ENCODE measurements around the gene EMC10.

Gene EMC10

GRCh38 chr19:50450369-50451222, 25.7 kb upstream of the EMC10 start:
- H3K4me3 ChIP-seq (ENCODE audit: low read depth, low read length), result no peak overlapping the region
- TF ChIP-seq CTCF (IDR thresholded peaks at IDR 0.05; ENCODE audit: low read depth, low read length, missing control alignments), result no peak
- no peak for DNase-seq (ENCODE audit: low read depth)
- in situ Hi-C loops (cut with HindIII; ENCODE audit: low sequenced_read_pairs), result no loop called here

- in situ Hi-C loops (cut with HindIII; ENCODE audit: low sequenced_read_pairs), result no loop called here
- no peak for DNase-seq (ENCODE audit: low read depth)
- no peak for TF ChIP-seq CTCF (IDR thresholded peaks at IDR 0.05; ENCODE audit: low read depth, low read length, missing control alignments)
Measured at GRCh38 chr19:50451223-50451534, 25.1 kb upstream of the EMC10 start.

GRCh38 chr19:50453243-50453642, 23.1 kb upstream of the EMC10 start:
- H3K4me3 ChIP-seq (ENCODE audit: low read depth, low read length), result no peak overlapping the region
- no peak for TF ChIP-seq CTCF (IDR thresholded peaks at IDR 0.05; ENCODE audit: low read depth, low read length, missing control alignments)
- no peak for DNase-seq (ENCODE audit: low read depth)
- in situ Hi-C loops (cut with HindIII; ENCODE audit: low sequenced_read_pairs), result no loop called here

More at GRCh38 chr19:50451223-50451534, 25.1 kb upstream of the EMC10 start:
- no peak overlapping the region for H3K4me3 ChIP-seq (ENCODE audit: low read depth, low read length)

- no peak overlapping the region for H3K4me3 ChIP-seq (ENCODE audit: low read depth, low read length)
- in situ Hi-C loops (cut with HindIII; ENCODE audit: low sequenced_read_pairs), result no loop called here
- TF ChIP-seq CTCF (IDR thresholded peaks at IDR 0.05; ENCODE audit: low read depth, low read length, missing control alignments), result no peak
- DNase-seq (ENCODE audit: low read depth), result no peak
Measured at GRCh38 chr19:50455992-50456391, 20.3 kb upstream of the EMC10 start.

- in situ Hi-C loops (cut with HindIII; ENCODE audit: low sequenced_read_pairs), result no loop called here
- no peak for TF ChIP-seq CTCF (IDR thresholded peaks at IDR 0.05; ENCODE audit: low read depth, low read length, missing control alignments)
- no peak overlapping the region for H3K4me3 ChIP-seq (ENCODE audit: low read depth, low read length)
- DNase-seq (ENCODE audit: low read depth), result no peak
Measured at GRCh38 chr19:50457300-50457699, 19.0 kb upstream of the EMC10 start.

- in situ Hi-C loops (cut with HindIII; ENCODE audit: low sequenced_read_pairs), result no loop called here
- no peak overlapping the region for H3K4me3 ChIP-seq (ENCODE audit: low read depth, low read length)
- DNase-seq (ENCODE audit: low read depth), result no peak
- TF ChIP-seq CTCF (IDR thresholded peaks at IDR 0.05; ENCODE audit: low read depth, low read length, missing control alignments), result no peak
Measured at GRCh38 chr19:50458396-50459066, 17.8 kb upstream of the EMC10 start.
